ENCODE results near the gene SACM1L. TPM values are rescaled to one million over a fixed set of nuclear protein-coding genes. Genes with fewer than 3 reads are reported as not detected.
"Not testable (repeated sequence)": the region's sequence is repeated elsewhere in the genome, so short reads cannot be mapped to it uniquely, and the experiment has no call there.

Gene SACM1L
- total RNA-seq, 1 donor from 2014 or later = 34.5 TPM

DNA sequence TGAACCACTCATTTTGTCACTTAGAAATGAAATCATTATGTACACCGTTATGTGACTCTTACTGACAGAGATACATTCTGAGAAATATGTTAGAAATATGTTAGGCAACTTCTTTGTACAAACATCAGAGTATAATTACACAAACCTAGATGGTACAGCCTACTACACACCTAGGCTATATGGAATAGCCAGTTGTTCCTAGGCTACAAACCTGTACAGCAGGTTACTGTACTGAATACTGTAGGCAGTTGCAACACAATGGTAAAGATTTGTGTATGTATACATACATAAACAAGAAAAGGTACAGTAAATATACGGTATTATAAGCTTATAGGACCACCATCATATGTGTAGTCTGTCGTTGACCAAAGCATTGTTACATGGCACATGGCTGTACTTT lies 3.7 kb downstream of the SACM1L start:
- Mint-ChIP-seq H3K4me3 (ENCODE audit: unreplicated experiment) (no peak overlapping the region), H3K36me3 (ENCODE audit: low read depth) (peaks cover 7% of the 10 kb centered on the region)

DNA sequence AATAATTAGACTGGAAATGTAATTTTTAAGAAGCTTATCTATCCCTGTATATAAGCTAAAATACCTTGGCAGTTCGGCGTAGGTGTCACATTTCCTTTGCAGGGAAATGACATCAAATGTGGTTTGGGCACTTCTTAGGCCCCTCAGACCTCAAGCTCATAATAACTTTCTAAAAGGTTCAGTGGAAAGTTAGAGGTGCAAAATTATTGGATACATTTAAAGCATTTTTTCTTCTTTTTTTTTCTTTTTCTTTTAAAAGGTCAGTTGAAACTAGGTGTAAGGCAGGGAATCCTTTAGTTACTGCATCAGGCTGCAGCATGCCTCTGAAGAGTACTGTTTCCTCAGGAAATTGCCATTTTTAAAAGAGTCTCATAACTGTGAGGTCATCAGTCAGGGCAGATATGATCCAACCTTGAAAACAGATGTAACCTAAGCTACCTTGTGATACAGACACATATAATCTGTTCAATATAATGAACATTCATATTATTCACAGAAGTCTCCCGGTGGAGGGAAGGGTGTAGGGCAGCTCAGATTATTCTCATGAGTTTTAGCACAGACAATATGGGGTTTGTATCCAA lies 4.8 kb downstream of the SACM1L start:
- no peak for DNase-seq (ENCODE audit: low spot score)
- Mint-ChIP-seq H3K27ac (ENCODE audit: unreplicated experiment) (no peak overlapping the region), H3K36me3 (ENCODE audit: low read depth) (peaks cover 7% of the 10 kb centered on the region), H3K4me1 (ENCODE audit: low read depth) (peaks cover 43% of the 10 kb centered on the region), H3K27me3 (ENCODE audit: low read depth) (no peaks in the 10 kb centered on the region), H3K9me3 (ENCODE audit: low read depth) (no peaks in the 10 kb centered on the region), H3K4me3 (ENCODE audit: unreplicated experiment) (no peak overlapping the region)
- TF ChIP-seq, protein P1, sequence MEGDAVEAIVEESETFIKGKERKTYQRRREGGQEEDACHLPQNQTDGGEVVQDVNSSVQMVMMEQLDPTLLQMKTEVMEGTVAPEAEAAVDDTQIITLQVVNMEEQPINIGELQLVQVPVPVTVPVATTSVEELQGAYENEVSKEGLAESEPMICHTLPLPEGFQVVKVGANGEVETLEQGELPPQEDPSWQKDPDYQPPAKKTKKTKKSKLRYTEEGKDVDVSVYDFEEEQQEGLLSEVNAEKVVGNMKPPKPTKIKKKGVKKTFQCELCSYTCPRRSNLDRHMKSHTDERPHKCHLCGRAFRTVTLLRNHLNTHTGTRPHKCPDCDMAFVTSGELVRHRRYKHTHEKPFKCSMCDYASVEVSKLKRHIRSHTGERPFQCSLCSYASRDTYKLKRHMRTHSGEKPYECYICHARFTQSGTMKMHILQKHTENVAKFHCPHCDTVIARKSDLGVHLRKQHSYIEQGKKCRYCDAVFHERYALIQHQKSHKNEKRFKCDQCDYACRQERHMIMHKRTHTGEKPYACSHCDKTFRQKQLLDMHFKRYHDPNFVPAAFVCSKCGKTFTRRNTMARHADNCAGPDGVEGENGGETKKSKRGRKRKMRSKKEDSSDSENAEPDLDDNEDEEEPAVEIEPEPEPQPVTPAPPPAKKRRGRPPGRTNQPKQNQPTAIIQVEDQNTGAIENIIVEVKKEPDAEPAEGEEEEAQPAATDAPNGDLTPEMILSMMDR (IDR thresholded peaks at IDR 0.05) = no peak

More for the DNA sequence above, 3.7 kb downstream of the SACM1L start:
- Mint-ChIP-seq H3K27me3 (ENCODE audit: low read depth) (no peaks in the 10 kb centered on the region), H3K4me1 (ENCODE audit: low read depth) (peaks cover 51% of the 10 kb centered on the region), H3K9me3 (ENCODE audit: low read depth) (no peaks in the 10 kb centered on the region), H3K27ac (ENCODE audit: unreplicated experiment) (peak overlapping the region; percentile 42)
- no peak for DNase-seq (ENCODE audit: low spot score)
- TF ChIP-seq, protein P1 (IDR thresholded peaks at IDR 0.05) = no peak

DNA sequence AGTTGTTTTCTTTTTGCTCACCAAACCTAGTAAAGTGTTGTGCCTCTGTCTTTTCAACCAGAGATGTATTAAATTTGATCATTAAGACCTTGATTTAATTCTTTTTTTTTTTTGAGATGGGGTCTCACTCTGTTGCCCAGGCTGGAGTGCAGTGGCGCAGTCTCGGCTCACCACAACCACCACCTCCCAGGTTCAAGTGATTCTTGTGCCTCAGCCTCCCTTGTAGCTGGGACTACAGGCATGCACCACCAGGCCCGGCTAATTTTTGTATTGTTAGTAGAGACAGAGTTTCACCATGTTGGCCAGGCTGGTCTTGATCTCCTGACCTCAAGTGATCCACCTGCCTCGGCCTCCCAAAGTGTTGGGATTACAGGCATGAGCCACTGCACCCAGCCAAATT lies 6.0 kb downstream of the SACM1L start:
- H3K9me3 Mint-ChIP-seq (ENCODE audit: low read depth); H3K36me3 Mint-ChIP-seq (ENCODE audit: low read depth); H3K4me3 Mint-ChIP-seq (ENCODE audit: unreplicated experiment); H3K27ac Mint-ChIP-seq (ENCODE audit: unreplicated experiment); H3K27me3 Mint-ChIP-seq (ENCODE audit: low read depth); DNase-seq (ENCODE audit: low spot score): not testable (repeated sequence)
- H3K4me1 Mint-ChIP-seq (ENCODE audit: low read depth) = peaks cover 41% of the 10 kb centered on the region

DNA sequence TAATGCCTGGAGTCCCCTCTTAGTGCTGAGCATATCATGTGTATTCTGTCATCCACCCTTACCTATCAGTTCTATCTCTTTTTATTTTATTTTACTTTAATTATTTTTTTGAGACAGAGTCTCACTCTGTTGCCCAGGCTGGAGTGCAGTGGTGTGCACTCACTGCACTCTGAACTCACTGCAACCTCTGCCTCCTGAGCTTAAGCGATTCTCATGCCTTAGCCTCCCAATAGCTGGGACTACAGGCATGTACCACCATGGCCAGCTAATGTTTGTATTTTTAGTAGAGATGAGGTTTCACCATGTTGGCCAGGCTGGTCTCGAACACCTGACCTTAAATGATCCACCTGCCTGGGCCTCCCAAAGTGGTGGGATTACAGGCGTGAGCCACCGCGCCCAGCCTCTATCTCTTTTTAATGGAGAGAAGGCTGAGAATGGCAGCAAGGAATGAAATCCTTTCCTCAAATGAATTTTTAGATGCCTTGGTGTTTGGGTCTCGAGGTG lies 11.4 kb downstream of the SACM1L start:
- Mint-ChIP-seq H3K9me3 (ENCODE audit: low read depth) (no peaks in the 10 kb centered on the region), H3K4me1 (ENCODE audit: low read depth) (peaks cover 10% of the 10 kb centered on the region), H3K36me3 (ENCODE audit: low read depth) (peaks cover 3% of the 10 kb centered on the region), H3K27me3 (ENCODE audit: low read depth) (no peaks in the 10 kb centered on the region), H3K27ac (ENCODE audit: unreplicated experiment) (no peak overlapping the region), H3K4me3 (ENCODE audit: unreplicated experiment) (no peak overlapping the region)
- TF ChIP-seq, protein P1 (IDR thresholded peaks at IDR 0.05) = no peak
- no peak for DNase-seq (ENCODE audit: low spot score)

DNA sequence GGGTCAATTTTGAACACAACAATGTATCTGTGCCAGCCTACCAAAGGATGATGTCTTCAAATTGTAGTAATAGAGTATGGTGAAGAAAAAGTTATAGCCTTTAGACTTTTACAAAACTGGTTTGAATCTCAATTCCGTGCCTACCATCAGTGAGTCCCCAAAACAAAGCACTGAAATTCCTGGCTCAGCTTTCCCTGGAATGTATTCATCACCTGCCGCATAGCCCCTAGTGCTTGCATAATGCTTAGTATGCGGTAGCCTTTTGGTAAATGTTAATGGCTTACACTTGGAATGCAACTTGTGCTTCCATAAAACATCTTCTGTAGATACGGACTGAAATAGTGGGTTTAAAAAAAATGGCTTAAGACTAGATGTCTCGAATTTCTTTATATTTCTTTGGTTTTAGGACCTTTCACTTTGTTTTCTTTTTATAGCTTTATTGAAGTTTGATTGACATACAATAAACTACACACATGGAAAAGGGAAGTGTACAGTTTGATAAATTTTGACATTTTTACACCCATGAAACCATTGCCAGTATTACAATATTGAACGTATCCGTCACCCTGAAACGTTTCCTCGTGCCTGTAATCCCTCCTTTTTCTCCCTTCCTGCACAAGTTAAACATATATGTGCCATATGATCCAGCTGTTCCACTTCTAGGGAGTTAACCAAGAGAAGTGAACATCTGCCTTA lies 12.1 kb downstream of the SACM1L start:
- Mint-ChIP-seq H3K27ac (ENCODE audit: unreplicated experiment) (no peak overlapping the region), H3K27me3 (ENCODE audit: low read depth) (no peaks in the 10 kb centered on the region), H3K4me1 (ENCODE audit: low read depth) (peaks cover 10% of the 10 kb centered on the region), H3K9me3 (ENCODE audit: low read depth) (no peaks in the 10 kb centered on the region), H3K4me3 (ENCODE audit: unreplicated experiment) (no peak overlapping the region), H3K36me3 (ENCODE audit: low read depth) (peaks cover 8% of the 10 kb centered on the region)
- TF ChIP-seq, protein P1 (IDR thresholded peaks at IDR 0.05) = no peak
- DNase-seq (ENCODE audit: low spot score) = no peak

Data from chondrocyte (in vitro differentiated cells).